Panc1 (cell line): Measurements from ENCODE around the gene CRK. TPM values are rescaled to one million over a fixed set of nuclear protein-coding genes. Genes with fewer than 3 reads are reported as not detected.

Source experiments
- ATAC-seq: fragments of 200-7000 bp; cut with Tn5 transposase; 2 replicates; pipeline ENCODE4 v1.9.1; 2020; ENCODE audit warnings: mild to moderate bottlenecking, moderate library complexity
- BruUV-seq: library from RNA; stranded (reverse); fragments of 400-500 nt; replicated peaks from 2 replicates; lab custom pipeline; 2021; lab: Mats Ljungman, UMichigan
- CTCF ChIA-PET: fragments of 300-600 bp; sonication (Branson Sonifier 250); formaldehyde crosslinking; loops from one replicate; lab custom pipeline; 2022; ENCODE audit warnings: antibody characterized with exemption; lab: Charles Lee
- POLR2A ChIA-PET: fragments of 300-600 bp; sonication (Branson Sonifier 250); formaldehyde crosslinking; loops from one replicate; lab custom pipeline; 2022; ENCODE audit warnings: antibody characterized with exemption; lab: Charles Lee
- DNase-seq: peaks from one replicate; pipeline ENCODE4 v3.0.0-alpha.2; 2010; ENCODE audit warnings: low read depth, low spot score
- H3K27ac ChIP-seq: 2 replicates; pipeline ENCODE4 v1.5.1; 2011; ENCODE audit warnings: mild to moderate bottlenecking, low read length, inconsistent platforms
- H3K27me3 ChIP-seq: fragments of 200-500 bp; sonication (Bioruptor generic); 2 replicates; pipeline ENCODE4 v1.6.0; 2014; ENCODE audit warnings: low read length, inconsistent platforms; ENCODE audit not compliant: control insufficient read depth, insufficient read depth
- H3K36me3 ChIP-seq: fragments of 200-500 bp; sonication (Bioruptor generic); 2 replicates; pipeline ENCODE4 v1.5.1; 2014; ENCODE audit warnings: inconsistent platforms, mild to moderate bottlenecking, low read length, moderate library complexity; ENCODE audit not compliant: control insufficient read depth, insufficient read depth
- H3K4me1 ChIP-seq: 2 replicates; pipeline ENCODE4 v1.5.1; 2011; ENCODE audit warnings: inconsistent platforms, mild to moderate bottlenecking, low read length, moderate library complexity; ENCODE audit not compliant: control insufficient read depth, insufficient read depth
- H3K4me3 ChIP-seq, 2 experiments: 2 replicates each; pipeline ENCODE4 v1.5.1; 2011 to 2012; ENCODE audit warnings: low read depth in 2 of 2, low read length in 2 of 2, mild to moderate bottlenecking in 2 of 2, inconsistent platforms in 1 of 2, moderate library complexity in 1 of 2
- H3K9me3 ChIP-seq: fragments of 200-500 bp; sonication (Bioruptor generic); 2 replicates; pipeline ENCODE4 v1.5.1; 2014; ENCODE audit warnings: low read depth, mild to moderate bottlenecking, inconsistent platforms, low read length, moderate library complexity; ENCODE audit not compliant: control insufficient read depth, insufficient read depth
- CTCF ChIP-seq: fragments of 450-650 bp; IDR thresholded peaks from 2 replicates; pipeline ENCODE4 v1.5.1; 2017; ENCODE audit warnings: mild to moderate bottlenecking
- POLR2AphosphoS5 ChIP-seq: IDR thresholded peaks from 2 replicates; pipeline ENCODE4 v1.6.1; 2012; ENCODE audit warnings: mild to moderate bottlenecking, low read depth, low read length, moderate library complexity
- REST ChIP-seq, 2 experiments: IDR thresholded peaks; 2 replicates each; pipeline ENCODE4 v1.6.1; 2011 to 2012; ENCODE audit warnings: low read depth in 2 of 2, control low read depth in 1 of 2, low read length in 1 of 2, mild to moderate bottlenecking in 1 of 2, moderate library complexity in 1 of 2; ENCODE audit not compliant: insufficient read depth in 1 of 2
- SIN3A ChIP-seq: IDR thresholded peaks from 2 replicates; pipeline ENCODE4 v1.6.1; 2012; ENCODE audit warnings: low read depth, mild to moderate bottlenecking, low read length, moderate library complexity, borderline replicate concordance; ENCODE audit not compliant: insufficient read depth
- TCF7L2 ChIP-seq: IDR thresholded peaks from 2 replicates; pipeline ENCODE4 v1.6.1; 2011; ENCODE audit warnings: mild to moderate bottlenecking, low read depth, low read length, inconsistent platforms
- in situ Hi-C: cut with HindIII; loops from 2 replicates; pipeline ENCODE4 v1.10.0; 2016; ENCODE audit warnings: low sequenced_read_pairs, low pct_unique_long_range_greater_than_20kb
- intact Hi-C: fragments of 100-400 bp; cut with micrococcal nuclease; formaldehyde crosslinking; loops from one replicate; pipeline ENCODE4 v1.10.0; 2022; ENCODE audit not compliant: unreplicated experiment
- total RNA-seq: library from RNA; stranded (reverse); gene quantifications from one replicate; pipeline ENCODE4 v1.2.1, GENCODE V29; 2021; ENCODE audit not compliant: unreplicated experiment

Gene CRK
- total RNA-seq, 1 experiment from 2014 or later = 67.0 TPM

- TF ChIP-seq POLR2AphosphoS5 (no peak), CTCF (no peak), SIN3A (no peak)
- H3K36me3 ChIP-seq = no peaks in the 10 kb centered on the region
- no peaks in the 10 kb centered on the region for H3K27me3 ChIP-seq
- H3K4me1 ChIP-seq = no peaks in the 10 kb centered on the region; the same call in 1 of the 2 replicates
- intact Hi-C loops = no loop called here
- H3K4me3 ChIP-seq = no peak overlapping the region
- ChIA-PET CTCF (no interaction called here), POLR2A (no interaction called here)
- H3K9me3 ChIP-seq = no peaks in the 10 kb centered on the region
- in situ Hi-C loops = no loop called here
- ATAC-seq (peak; percentile 35; the same call in 1 of the 2 replicates), DNase-seq (no peak)
- BruUV-seq = no TSS peak
- H3K27ac ChIP-seq = no peak overlapping the region
These were observed 41.9 kb downstream of the CRK start for GRCh38 chr17:1414001-1414574.

GRCh38 chr17:1413281-1413791 is 42.7 kb downstream of the CRK start:
- POLR2A ChIA-PET = interaction anchor here (0.7 kb wide), 1 partner anchor 35 kb away, joined by 3 read pairs; no protein-coding TSS in a partner anchor
- Histone ChIP-seq H3K4me1 (no peaks in the 10 kb centered on the region; the same call in 1 of the 2 replicates), H3K27ac (no peak overlapping the region), H3K4me3 (no peak overlapping the region), H3K9me3 (no peaks in the 10 kb centered on the region), H3K27me3 (no peaks in the 10 kb centered on the region), H3K36me3 (no peaks in the 10 kb centered on the region)
- no peak for TF ChIP-seq CTCF
- TF ChIP-seq SIN3A = no peak
- no peak for TF ChIP-seq REST (IDR thresholded peaks at IDR 0.05; ENCODE audit: insufficient read depth in 1 of 2, low read depth in 2 of 2, low read length in 1 of 2)
- TF ChIP-seq POLR2AphosphoS5 = no peak
- TF ChIP-seq TCF7L2 = no peak
- CTCF ChIA-PET = no interaction called here
- DNase-seq (peak; percentile 60), ATAC-seq (peak; percentile 68)
- BruUV-seq = no TSS peak
- in situ Hi-C loops (no loop called here), intact Hi-C loops (no loop called here)
